Measurements from ENCODE around the gene VTI1A. TPM values are rescaled to one million over a fixed set of nuclear protein-coding genes. Genes with fewer than 3 reads are reported as not detected.

The VTI1A gene
- polyA plus RNA-seq, 2 of the 4 experiments (the other 2 are of a cell fraction): 17.0 to 25.3 TPM

GRCh38 chr10:112649822-112650152, 202.8 kb downstream of the VTI1A start:
- TF ChIP-seq RAD21 (conservative IDR thresholded peaks at IDR 0.05 in 1 of 2, IDR thresholded peaks at IDR 0.05 in 1 of 2): no peak
- TF ChIP-seq, protein P1, sequence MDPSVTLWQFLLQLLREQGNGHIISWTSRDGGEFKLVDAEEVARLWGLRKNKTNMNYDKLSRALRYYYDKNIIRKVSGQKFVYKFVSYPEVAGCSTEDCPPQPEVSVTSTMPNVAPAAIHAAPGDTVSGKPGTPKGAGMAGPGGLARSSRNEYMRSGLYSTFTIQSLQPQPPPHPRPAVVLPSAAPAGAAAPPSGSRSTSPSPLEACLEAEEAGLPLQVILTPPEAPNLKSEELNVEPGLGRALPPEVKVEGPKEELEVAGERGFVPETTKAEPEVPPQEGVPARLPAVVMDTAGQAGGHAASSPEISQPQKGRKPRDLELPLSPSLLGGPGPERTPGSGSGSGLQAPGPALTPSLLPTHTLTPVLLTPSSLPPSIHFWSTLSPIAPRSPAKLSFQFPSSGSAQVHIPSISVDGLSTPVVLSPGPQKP (IDR thresholded peaks at IDR 0.05; ENCODE audit: low read depth, low read length): no peak
- TF ChIP-seq FOSL2 (IDR thresholded peaks at IDR 0.05): no peak
- no peak for TF ChIP-seq FOSL2 (CRISPR knock-in tag; IDR thresholded peaks at IDR 0.05)
- no peak for TF ChIP-seq MYC (IDR thresholded peaks at IDR 0.05; ENCODE audit: borderline replicate concordance, low read length)
- no peak for TF ChIP-seq NR3C1 (IDR thresholded peaks at IDR 0.05)
- no peak for TF ChIP-seq PHF8 (IDR thresholded peaks at IDR 0.05; ENCODE audit: borderline replicate concordance, low read depth)
- Histone ChIP-seq H3K4me1 (peaks cover 25% of the 10 kb centered on the region), H3K4me2 (peak overlapping the region; percentile 16), H3K27ac (no peak overlapping the region), H3K9me3 (no peaks in the 10 kb centered on the region), H3K4me3 (no peak overlapping the region)
- POLR2A ChIA-PET: interaction anchor here (1.1 kb wide), 1 partner anchor 9 kb away, joined by 3 read pairs; no protein-coding TSS in a partner anchor
- ATAC-seq (peak; percentile 66 to 76; a peak in 5 of 6 replicates), DNase-seq (ENCODE audit: low read depth in 1 of 2, low spot score in 1 of 2) (no peak), FAIRE-seq (no peak)
- CTCF ChIA-PET: no interaction called here
- WGBS (ENCODE audit: missing lambda C conversion rate): 70% methylated on average over 4 of the region's 4 CpGs

- ChIA-PET POLR2A (interaction anchor here (1.1 kb wide), 1 partner anchor 8 kb away, joined by 3 read pairs; no protein-coding TSS in a partner anchor), CTCF (interaction anchor here (1.1 to 1.3 kb wide), 2 partner anchors 38 to 70 kb away, joined by 3 read pairs; no protein-coding TSS in a partner anchor)
- no peak overlapping the region for H3K4me3 ChIP-seq
- no peak for DNase-seq (ENCODE audit: low read depth in 1 of 2, low spot score in 1 of 2)
- FAIRE-seq: no peak
- H3K27ac ChIP-seq: no peak overlapping the region
- WGBS (ENCODE audit: missing lambda C conversion rate): 65% methylated on average over 7 of the region's 7 CpGs
- no peak for ATAC-seq
- no peaks in the 10 kb centered on the region for H3K9me3 ChIP-seq
- peaks cover 27% of the 10 kb centered on the region for H3K4me1 ChIP-seq
- H3K4me2 ChIP-seq: peak overlapping the region; percentile 16; the same call in 1 of the 3 replicates
- TF ChIP-seq, protein P1 (IDR thresholded peaks at IDR 0.05; ENCODE audit: low read depth, low read length): no peak
- TF ChIP-seq POLR2A (IDR thresholded peaks at IDR 0.05; ENCODE audit: low read length) (no peak), USF2 (IDR thresholded peaks at IDR 0.05) (no peak), CEBPB (IDR thresholded peaks at IDR 0.05) (no peak)
Measured at GRCh38 chr10:112650588-112651030, 203.6 kb downstream of the VTI1A start.

DNA sequence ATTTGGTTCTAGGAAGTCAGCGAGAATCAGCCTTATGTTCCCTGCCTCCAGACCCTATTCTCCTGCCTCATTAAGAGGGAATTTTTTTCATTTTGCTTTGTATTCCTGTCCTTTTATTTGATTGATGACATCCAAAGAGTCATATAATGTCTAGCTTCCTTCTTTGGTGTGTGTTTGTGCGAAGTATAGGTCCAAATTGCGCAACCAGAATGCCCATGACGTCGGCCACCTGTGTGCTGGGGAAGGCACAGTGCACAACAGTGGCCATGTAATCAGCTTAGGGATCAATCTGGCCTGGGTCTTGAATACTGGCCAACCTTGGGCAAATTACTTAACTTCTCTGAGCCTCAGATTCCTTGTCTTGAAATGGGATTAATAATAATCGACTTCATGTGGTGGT, 206.2 kb downstream of the VTI1A start:
- Histone ChIP-seq H3K4me1 (peaks cover 45% of the 10 kb centered on the region), H3K4me2 (no peak overlapping the region), H3K27ac (no peak overlapping the region), H3K9me3 (no peaks in the 10 kb centered on the region), H3K4me3 (no peak overlapping the region)
- POLR2A ChIA-PET: no interaction called here
- no peak for DNase-seq (ENCODE audit: low read depth in 1 of 2, low spot score in 1 of 2)
- TF ChIP-seq CEBPB (IDR thresholded peaks at IDR 0.05): peak in 1 of 2 experiments; percentile 83; a peak in 3 of 4 replicates
- TF ChIP-seq, protein P1 (IDR thresholded peaks at IDR 0.05; ENCODE audit: low read depth, low read length): no peak
- FAIRE-seq: no peak
- CTCF ChIA-PET: interaction anchor here (1.3 kb wide), 1 partner anchor 732 kb away, joined by 5 read pairs; no protein-coding TSS in a partner anchor
- 89% methylated on average over 6 of the region's 6 CpGs for WGBS (ENCODE audit: missing lambda C conversion rate)
- no peak for ATAC-seq

GRCh38 chr10:112653851-112654250, 206.8 kb downstream of the VTI1A start:
- ChIA-PET POLR2A (no interaction called here), CTCF (interaction anchor here (1.3 kb wide), 1 partner anchor 731 kb away, joined by 5 read pairs; no protein-coding TSS in a partner anchor)
- DNase-seq (ENCODE audit: low read depth in 1 of 2, low spot score in 1 of 2) (no peak), ATAC-seq (no peak), FAIRE-seq (no peak)
- Histone ChIP-seq H3K4me1 (peaks cover 49% of the 10 kb centered on the region), H3K4me2 (no peak overlapping the region), H3K9me3 (no peaks in the 10 kb centered on the region), H3K4me3 (no peak overlapping the region), H3K27ac (no peak overlapping the region)
- 86% methylated on average over 3 of the region's 3 CpGs for WGBS (ENCODE audit: missing lambda C conversion rate)
- TF ChIP-seq HOXA7 (CRISPR knock-in tag; IDR thresholded peaks at IDR 0.05) (no peak), USF2 (IDR thresholded peaks at IDR 0.05) (no peak), TFCP2L1 (CRISPR knock-in tag; IDR thresholded peaks at IDR 0.05) (no peak), RARB (CRISPR knock-in tag; IDR thresholded peaks at IDR 0.05) (no peak), EP300 (IDR thresholded peaks at IDR 0.05) (no peak), MYC (IDR thresholded peaks at IDR 0.05; ENCODE audit: borderline replicate concordance, low read length) (no peak), MAFK (IDR thresholded peaks at IDR 0.05; ENCODE audit: partially characterized antibody) (no peak), NPAS2 (CRISPR knock-in tag; IDR thresholded peaks at IDR 0.05; ENCODE audit: borderline replicate concordance) (no peak), ESRRA (IDR thresholded peaks at IDR 0.05; ENCODE audit: borderline replicate concordance, low read length) (no peak), FOSB (CRISPR knock-in tag; IDR thresholded peaks at IDR 0.05) (no peak)

Measured in A549 (cell line).